Smooth muscle cell (in vitro differentiated cells): Measurements from ENCODE around the gene C19orf33. TPM values are rescaled to one million over a fixed set of nuclear protein-coding genes. Genes with fewer than 3 reads are reported as not detected.
"Not testable (repeated sequence)": the region's sequence is repeated elsewhere in the genome, so short reads cannot be mapped to it uniquely, and the experiment has no call there.

ENCODE experiments used
- DNase-seq: peaks from one replicate; lab custom pipeline; 2025; ENCODE audit not compliant: unreplicated experiment; lab: John Stamatoyannopoulos, UW
- H2AFZ ChIP-seq: fragments of 200-600 bp; sonication (generic); 2 replicates; pipeline ENCODE4 v1.6.0; 2016; ENCODE audit warnings: antibody characterized with exemption, low read depth, mild to moderate bottlenecking
- H3F3A ChIP-seq: fragments of 200-600 bp; sonication (generic); 2 replicates; pipeline ENCODE4 v1.6.0; 2017; ENCODE audit warnings: antibody characterized with exemption, low read depth
- H3K27ac ChIP-seq: fragments of 200-600 bp; sonication (generic); 2 replicates; pipeline ENCODE4 v1.5.1; 2016; ENCODE audit warnings: low read depth, mild to moderate bottlenecking
- H3K27me3 ChIP-seq: fragments of 200-600 bp; sonication (generic); 2 replicates; pipeline ENCODE4 v1.6.1; 2016; ENCODE audit warnings: low read depth, mild to moderate bottlenecking
- H3K36me3 ChIP-seq: fragments of 200-600 bp; sonication (generic); 2 replicates; pipeline ENCODE4 v1.5.1; 2016; ENCODE audit warnings: low read depth
- H3K4me1 ChIP-seq: fragments of 200-600 bp; sonication (generic); 2 replicates; pipeline ENCODE4 v1.5.1; 2016; ENCODE audit warnings: low read depth
- H3K4me2 ChIP-seq: fragments of 200-600 bp; sonication (generic); 2 replicates; pipeline ENCODE4 v1.6.0; 2016; ENCODE audit warnings: mild to moderate bottlenecking
- H3K4me3 ChIP-seq: fragments of 200-600 bp; sonication (generic); 2 replicates; pipeline ENCODE4 v1.5.1; 2016; ENCODE audit warnings: mild to moderate bottlenecking
- H3K79me2 ChIP-seq: fragments of 200-600 bp; sonication (generic); 2 replicates; pipeline ENCODE4 v1.6.0; 2016; ENCODE audit warnings: low read depth, mild to moderate bottlenecking
- H3K9ac ChIP-seq: fragments of 200-600 bp; sonication (generic); 2 replicates; pipeline ENCODE4 v1.6.0; 2016; ENCODE audit warnings: low read depth
- H3K9me3 ChIP-seq: fragments of 200-600 bp; sonication (generic); replicated peaks from 2 replicates; pipeline ENCODE4 v1.5.1; 2016; ENCODE audit warnings: low read depth
- H4K20me1 ChIP-seq: fragments of 200-600 bp; sonication (generic); 2 replicates; pipeline ENCODE4 v1.6.0; 2016; ENCODE audit warnings: low read depth
- WGBS: methylation state at CpG from one replicate; pipeline ENCODE4 v1.1.7; 2016; ENCODE audit warnings: low lambda C conversion rate; 5-methylcytosine and 5-hydroxymethylcytosine counted together
- polyA plus RNA-seq: library from polyadenylated mRNA; unstranded; fragments of >200 nt; fragmentation: Nextera tagmentation; extraction: Ambion mirVana; gene quantifications from 2 replicates; pipeline ENCODE4 v1.2.1, GENCODE V29; 2016
- total RNA-seq: library from RNA; depleted of rRNA; stranded (reverse); fragments of >200 nt; gene quantifications from 2 replicates; pipeline ENCODE4 v1.2.3, GENCODE V29; 2014
- TF ChIP-seq, protein P1 (sequence below): fragments of 200-600 bp; sonication (generic); IDR thresholded peaks from 2 replicates; pipeline ENCODE4 v1.5.1; 2017; ENCODE audit warnings: borderline replicate concordance, mild to moderate bottlenecking, antibody characterized with exemption; ENCODE audit not compliant: insufficient read depth, poor library complexity, severe bottlenecking

The C19orf33 gene
- total RNA-seq = 97.5 and 136 TPM in 2 replicates
- 22.1 and 96.5 TPM in 2 replicates for polyA plus RNA-seq

DNA sequence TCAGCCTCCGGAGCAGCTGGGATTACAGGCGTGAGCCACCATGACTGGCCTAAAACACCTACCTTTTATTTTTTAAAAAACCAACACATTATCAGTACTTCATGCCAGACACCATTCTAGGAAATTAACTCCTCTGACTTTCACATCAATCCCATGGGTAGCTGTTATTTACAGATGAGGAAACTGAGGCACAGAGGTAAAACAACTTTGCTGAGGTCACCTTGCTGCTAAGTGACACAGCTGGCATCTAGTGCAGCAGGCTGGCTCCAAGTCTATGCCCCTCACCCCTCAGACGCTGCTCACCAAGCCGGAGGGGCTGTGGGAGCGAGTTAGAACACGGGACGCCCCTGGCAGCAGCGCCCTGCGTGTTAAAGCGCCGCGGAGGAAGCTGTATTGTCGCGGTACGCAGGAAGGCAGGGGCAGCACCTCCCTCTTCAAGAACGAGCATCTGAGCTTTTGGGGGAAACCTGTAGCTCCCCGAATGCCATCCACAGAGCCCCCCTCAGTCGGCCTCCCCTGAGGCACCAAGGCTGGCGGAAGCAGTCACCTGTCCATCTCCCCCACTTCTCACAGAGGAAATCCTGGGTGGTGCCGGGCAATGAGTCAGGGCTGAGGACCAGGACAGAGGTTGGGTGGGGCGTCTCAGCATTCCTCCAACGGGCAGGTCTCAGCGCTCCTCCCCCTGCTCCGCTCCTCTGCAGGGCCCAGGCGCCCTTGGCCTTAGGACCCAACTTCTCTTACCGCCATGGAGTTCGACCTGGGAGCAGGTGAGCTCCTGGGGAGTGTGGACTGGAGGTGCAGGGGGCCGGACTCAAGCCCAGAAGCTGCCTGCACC is at the start of gene C19orf33:
Gene C19orf33 (plus strand): TSS at position 735 of the 835 bp plus-strand sequence. CDS start 11 bp downstream, at position 746.
- Histone ChIP-seq H3K4me2 (peak within 1 kb of the TSS; percentile 73), H3K4me1 (peaks cover 9% of the 10 kb centered on the region), H3K9me3 (no peaks in the 10 kb centered on the region), H3K9ac (peak within 1 kb of the TSS; percentile 45), H3K27ac (peak within 1 kb of the TSS; percentile 65), H2AFZ (no peak within 1 kb of the TSS), H3K4me3 (peak within 1 kb of the TSS; percentile 45), H4K20me1 (no peaks in the 10 kb centered on the region), H3K27me3 (no peaks in the 10 kb centered on the region), H3K79me2 (no peaks in the 10 kb centered on the region), H3K36me3 (no peaks in the 10 kb centered on the region), H3F3A (peaks cover 7% of the 10 kb centered on the region)
- no peak for DNase-seq
- TF ChIP-seq, protein P1, sequence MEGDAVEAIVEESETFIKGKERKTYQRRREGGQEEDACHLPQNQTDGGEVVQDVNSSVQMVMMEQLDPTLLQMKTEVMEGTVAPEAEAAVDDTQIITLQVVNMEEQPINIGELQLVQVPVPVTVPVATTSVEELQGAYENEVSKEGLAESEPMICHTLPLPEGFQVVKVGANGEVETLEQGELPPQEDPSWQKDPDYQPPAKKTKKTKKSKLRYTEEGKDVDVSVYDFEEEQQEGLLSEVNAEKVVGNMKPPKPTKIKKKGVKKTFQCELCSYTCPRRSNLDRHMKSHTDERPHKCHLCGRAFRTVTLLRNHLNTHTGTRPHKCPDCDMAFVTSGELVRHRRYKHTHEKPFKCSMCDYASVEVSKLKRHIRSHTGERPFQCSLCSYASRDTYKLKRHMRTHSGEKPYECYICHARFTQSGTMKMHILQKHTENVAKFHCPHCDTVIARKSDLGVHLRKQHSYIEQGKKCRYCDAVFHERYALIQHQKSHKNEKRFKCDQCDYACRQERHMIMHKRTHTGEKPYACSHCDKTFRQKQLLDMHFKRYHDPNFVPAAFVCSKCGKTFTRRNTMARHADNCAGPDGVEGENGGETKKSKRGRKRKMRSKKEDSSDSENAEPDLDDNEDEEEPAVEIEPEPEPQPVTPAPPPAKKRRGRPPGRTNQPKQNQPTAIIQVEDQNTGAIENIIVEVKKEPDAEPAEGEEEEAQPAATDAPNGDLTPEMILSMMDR = no peak
- 39% methylated on average over 28 of the region's 28 CpGs for WGBS

DNA sequence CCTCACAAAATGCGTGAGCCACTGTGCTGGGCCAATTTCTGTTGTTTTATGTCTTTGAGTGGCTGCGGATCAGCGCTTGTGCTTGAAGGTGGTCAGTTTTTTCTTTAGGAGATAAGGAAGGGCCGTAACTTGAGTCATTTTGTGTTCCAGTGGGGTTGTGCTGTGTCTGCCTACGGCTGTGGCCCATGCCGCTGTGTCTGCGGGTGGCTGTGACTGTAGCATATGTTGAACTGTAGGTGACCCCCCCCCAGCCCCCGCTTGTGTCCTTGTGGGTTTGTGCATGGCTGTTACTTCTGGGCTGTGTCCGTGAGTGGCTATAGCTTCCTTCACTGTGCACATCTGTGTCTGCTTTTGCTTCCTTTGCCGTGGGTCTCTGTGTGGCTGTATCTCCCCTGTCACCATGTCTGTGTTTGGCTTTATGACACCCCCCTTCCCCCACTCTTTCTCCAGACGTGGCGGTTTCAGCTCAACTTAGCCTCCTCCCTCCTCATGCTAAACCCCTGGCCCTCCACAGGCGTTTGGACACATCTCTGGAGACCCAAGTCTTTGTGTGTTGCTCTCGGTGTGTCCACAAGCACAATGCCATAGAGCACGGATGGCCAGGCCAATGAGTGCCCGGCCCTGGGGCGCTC is 48.6 kb upstream of the C19orf33 start:
- Histone ChIP-seq H3F3A (peaks cover 6% of the 10 kb centered on the region), H3K27ac (peak overlapping the region; percentile 49), H3K4me3 (peak overlapping the region; percentile 57), H3K36me3 (no peaks in the 10 kb centered on the region), H3K4me1 (peaks cover 27% of the 10 kb centered on the region), H2AFZ (peak overlapping the region; percentile 88), H3K9ac (no peak overlapping the region), H3K27me3 (no peaks in the 10 kb centered on the region), H3K4me2 (peak overlapping the region; percentile 95), H4K20me1 (no peaks in the 10 kb centered on the region), H3K9me3 (no peaks in the 10 kb centered on the region), H3K79me2 (no peaks in the 10 kb centered on the region)
- DNase-seq = no peak
- 18% methylated on average over 15 of the region's 17 CpGs for whole genome bisulfite sequencing
- TF ChIP-seq, protein P1 = no peak

DNA sequence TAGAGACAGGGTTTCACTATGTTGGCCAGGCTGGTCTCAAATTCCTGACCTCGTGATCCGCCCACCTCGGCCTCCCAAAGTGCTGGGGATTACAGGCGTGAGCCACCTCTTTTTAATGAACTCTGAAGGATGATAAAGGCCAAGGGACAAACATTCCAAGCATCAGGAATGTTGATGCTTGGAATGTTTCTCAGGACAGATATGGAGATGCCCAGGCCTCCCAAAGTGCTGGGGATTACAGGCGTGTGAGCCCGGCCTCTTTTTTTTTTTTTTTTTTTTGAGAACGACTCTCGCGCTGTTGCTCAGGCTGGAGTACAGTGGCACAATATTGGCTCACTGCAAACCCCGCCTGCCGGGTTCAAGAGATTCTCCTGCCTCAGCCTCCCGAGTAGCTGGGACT is 42.1 kb upstream of the C19orf33 start:
- not testable (repeated sequence) for H3K9me3 ChIP-seq, H3K27me3 ChIP-seq, H3K9ac ChIP-seq, H4K20me1 ChIP-seq, H3K4me2 ChIP-seq, H3K4me3 ChIP-seq, DNase-seq, H3K36me3 ChIP-seq, H3K27ac ChIP-seq, H3K79me2 ChIP-seq, H2AFZ ChIP-seq
- Histone ChIP-seq H3F3A (peaks cover 14% of the 10 kb centered on the region), H3K4me1 (peaks cover 17% of the 10 kb centered on the region)
- 56% methylated on average over 10 of the region's 12 CpGs for WGBS

DNA sequence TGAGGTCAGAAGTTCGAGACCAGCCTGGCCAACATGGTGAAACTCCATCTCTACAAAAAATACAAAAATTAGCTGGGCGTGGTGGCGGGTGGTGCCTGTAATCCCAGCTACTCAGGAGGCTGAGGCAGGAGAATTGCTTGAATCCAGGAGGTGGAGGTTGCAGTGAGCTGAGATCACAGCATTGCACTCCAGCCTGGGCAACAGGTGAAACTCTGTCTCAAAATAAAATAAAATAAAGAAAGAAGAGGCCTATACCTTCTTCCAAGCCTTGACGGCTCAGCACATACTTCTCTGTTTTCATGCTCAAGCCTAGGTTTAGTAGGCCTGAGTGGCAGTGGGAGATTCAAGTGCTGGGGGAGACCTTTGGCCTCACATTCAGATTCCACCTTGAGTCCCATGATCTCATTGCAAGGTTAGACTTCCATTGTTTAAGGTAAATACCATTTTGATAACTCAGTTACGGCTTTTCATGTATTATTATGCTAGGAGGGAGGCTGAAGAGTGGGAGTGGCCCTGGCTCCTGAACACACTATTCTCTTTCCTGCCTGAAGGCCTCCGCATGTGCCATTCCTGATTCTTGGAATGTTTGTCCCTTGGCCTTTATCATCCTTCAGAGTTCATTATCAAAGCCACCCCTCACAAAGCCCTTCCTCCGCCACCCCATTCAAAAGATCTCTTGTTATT is 41.3 kb upstream of the C19orf33 start:
- H2AFZ ChIP-seq = no peak overlapping the region
- WGBS = 91% methylated on average over 7 of the region's 7 CpGs

More for the DNA sequence above, 41.3 kb upstream of the C19orf33 start:
- H3K4me1 ChIP-seq = peaks cover 23% of the 10 kb centered on the region
- H3K9ac ChIP-seq = no peak overlapping the region
- no peak overlapping the region for H3K4me3 ChIP-seq
- peaks cover 15% of the 10 kb centered on the region for H3F3A ChIP-seq
- TF ChIP-seq, protein P1 = no peak
- H3K27ac ChIP-seq = peak overlapping the region; percentile 65
- no peak for DNase-seq
- H3K79me2 ChIP-seq = peaks cover 6% of the 10 kb centered on the region
- peaks cover 14% of the 10 kb centered on the region for H4K20me1 ChIP-seq
- no peaks in the 10 kb centered on the region for H3K27me3 ChIP-seq
- H3K9me3 ChIP-seq = no peaks in the 10 kb centered on the region
- H3K4me2 ChIP-seq = no peak overlapping the region
- no peaks in the 10 kb centered on the region for H3K36me3 ChIP-seq
